ENCODE measurements around the gene ADAMTS15. TPM values are rescaled to one million over a fixed set of nuclear protein-coding genes. Genes with fewer than 3 reads are reported as not detected.

Gene ADAMTS15
- total RNA-seq, 2 experiments from 2014 or later: 0.08 to 0.11 TPM

DNA sequence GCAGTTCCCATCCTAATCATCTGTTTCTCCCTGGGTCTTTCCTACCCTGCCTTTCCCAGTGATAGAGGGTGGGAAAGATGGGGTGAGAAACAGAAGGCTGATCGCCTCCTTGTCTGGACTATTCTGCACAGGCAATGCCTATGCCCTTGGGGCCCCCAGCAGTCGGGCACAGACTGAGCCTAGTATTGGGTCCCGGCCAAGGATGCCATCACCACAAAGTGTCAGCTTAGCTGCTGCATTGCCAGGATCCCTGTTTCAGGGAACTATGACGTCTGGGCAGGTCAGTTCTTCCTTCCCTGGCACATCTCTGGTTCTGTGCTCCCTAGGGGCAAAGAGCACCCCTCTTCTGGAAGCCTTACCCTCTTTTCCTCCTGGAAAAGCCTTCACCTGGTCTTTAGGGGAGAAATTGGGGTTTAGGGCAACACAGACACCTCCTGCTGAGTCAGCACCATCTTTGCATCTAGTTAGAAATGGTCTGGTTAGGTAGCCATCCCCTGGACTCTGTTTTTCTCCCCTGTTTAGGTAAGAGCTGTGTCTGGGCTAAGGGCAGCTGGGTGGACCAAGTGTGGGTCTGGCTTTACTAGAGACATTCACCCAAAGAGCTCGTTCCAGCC, 22.1 kb upstream of the ADAMTS15 start:
- Histone ChIP-seq H3K9me3 (ENCODE audit: control insufficient read depth in 1 of 2, insufficient read depth in 1 of 2, low read length in 2 of 2) (peaks cover 0 to 6% of the 10 kb centered on the region in 2 experiments), H3K4me1 (ENCODE audit: insufficient read depth, low read length) (no peaks in the 10 kb centered on the region), H3K4me3 (ENCODE audit: low read length) (no peak overlapping the region), H3K27me3 (ENCODE audit: control insufficient read depth in 1 of 2, insufficient read depth in 2 of 2, low read length in 2 of 2) (peaks cover 50 to 55% of the 10 kb centered on the region in 2 experiments), H3K27ac (ENCODE audit: low read depth in 1 of 2, low read length in 2 of 2) (no peak overlapping the region), H3K36me3 (ENCODE audit: insufficient read depth, low read length) (no peaks in the 10 kb centered on the region)
- POLR2A ChIA-PET: no interaction called here
- peaks cover 7% of the 10 kb centered on the region for H3K4me1 Mint-ChIP-seq (ENCODE audit: low read depth)
- ATAC-seq (ENCODE audit: poor library complexity) (no peak), DNase-seq (no peak)
- no peaks in the 10 kb centered on the region for H3K36me3 Mint-ChIP-seq (ENCODE audit: low read depth)
- intact Hi-C loops (cut with DNase I, micrococcal nuclease): no loop called here
- CTCF ChIA-PET: no interaction called here
- H3K27ac Mint-ChIP-seq: no peak overlapping the region
- no peak overlapping the region for H3K4me3 Mint-ChIP-seq
- TF ChIP-seq, protein P1, sequence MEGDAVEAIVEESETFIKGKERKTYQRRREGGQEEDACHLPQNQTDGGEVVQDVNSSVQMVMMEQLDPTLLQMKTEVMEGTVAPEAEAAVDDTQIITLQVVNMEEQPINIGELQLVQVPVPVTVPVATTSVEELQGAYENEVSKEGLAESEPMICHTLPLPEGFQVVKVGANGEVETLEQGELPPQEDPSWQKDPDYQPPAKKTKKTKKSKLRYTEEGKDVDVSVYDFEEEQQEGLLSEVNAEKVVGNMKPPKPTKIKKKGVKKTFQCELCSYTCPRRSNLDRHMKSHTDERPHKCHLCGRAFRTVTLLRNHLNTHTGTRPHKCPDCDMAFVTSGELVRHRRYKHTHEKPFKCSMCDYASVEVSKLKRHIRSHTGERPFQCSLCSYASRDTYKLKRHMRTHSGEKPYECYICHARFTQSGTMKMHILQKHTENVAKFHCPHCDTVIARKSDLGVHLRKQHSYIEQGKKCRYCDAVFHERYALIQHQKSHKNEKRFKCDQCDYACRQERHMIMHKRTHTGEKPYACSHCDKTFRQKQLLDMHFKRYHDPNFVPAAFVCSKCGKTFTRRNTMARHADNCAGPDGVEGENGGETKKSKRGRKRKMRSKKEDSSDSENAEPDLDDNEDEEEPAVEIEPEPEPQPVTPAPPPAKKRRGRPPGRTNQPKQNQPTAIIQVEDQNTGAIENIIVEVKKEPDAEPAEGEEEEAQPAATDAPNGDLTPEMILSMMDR (IDR thresholded peaks at IDR 0.05): no peak
- H3K27me3 Mint-ChIP-seq: peaks cover 68% of the 10 kb centered on the region
- no peaks in the 10 kb centered on the region for H3K9me3 Mint-ChIP-seq

DNA sequence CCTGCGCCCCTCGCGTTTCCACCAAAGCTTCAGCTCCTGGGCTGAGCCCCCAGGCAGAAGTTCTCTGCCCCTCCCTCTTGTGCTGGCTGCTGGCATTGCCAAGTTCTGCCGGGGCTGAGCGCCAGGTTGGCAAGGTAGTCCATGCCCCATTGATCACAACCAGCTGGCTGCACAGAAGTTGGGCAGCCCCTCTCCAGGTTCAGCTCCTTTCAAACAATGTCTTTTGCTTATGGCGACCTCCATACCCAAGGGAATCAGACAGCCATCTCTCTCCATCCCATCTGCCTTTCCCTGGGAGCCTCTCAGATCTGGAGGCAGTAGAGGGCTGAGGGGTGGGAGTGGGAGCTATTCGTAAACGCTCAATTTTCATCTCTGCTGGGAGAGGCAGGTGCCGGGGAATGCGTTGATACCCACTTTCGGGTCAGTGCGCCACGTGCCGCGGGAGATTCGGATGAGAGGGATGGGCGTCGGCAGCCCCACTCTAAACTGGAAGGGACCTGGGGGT, 21.6 kb upstream of the ADAMTS15 start:
- H3K9me3 ChIP-seq (ENCODE audit: control insufficient read depth in 1 of 2, insufficient read depth in 1 of 2, low read length in 2 of 2): peaks cover 0 to 6% of the 10 kb centered on the region in 2 experiments
- DNase-seq: no peak
- H3K4me3 ChIP-seq (ENCODE audit: low read length): no peak overlapping the region
- TF ChIP-seq, protein P1 (IDR thresholded peaks at IDR 0.05): no peak
- Mint-ChIP-seq H3K36me3 (ENCODE audit: low read depth) (no peaks in the 10 kb centered on the region), H3K9me3 (no peaks in the 10 kb centered on the region), H3K27ac (no peak overlapping the region), H3K4me3 (peak overlapping the region; percentile 11), H3K4me1 (ENCODE audit: low read depth) (peaks cover 7% of the 10 kb centered on the region), H3K27me3 (peaks cover 69% of the 10 kb centered on the region)
- H3K27ac ChIP-seq (ENCODE audit: low read depth in 1 of 2, low read length in 2 of 2): no peak overlapping the region
- ATAC-seq (ENCODE audit: poor library complexity): no peak
- H3K4me1 ChIP-seq (ENCODE audit: insufficient read depth, low read length): no peaks in the 10 kb centered on the region
- CTCF ChIA-PET: no interaction called here
- H3K27me3 ChIP-seq (ENCODE audit: control insufficient read depth in 1 of 2, insufficient read depth in 2 of 2, low read length in 2 of 2): peaks cover 55% of the 10 kb centered on the region in 2 experiments
- POLR2A ChIA-PET: no interaction called here
- H3K36me3 ChIP-seq (ENCODE audit: insufficient read depth, low read length): no peaks in the 10 kb centered on the region
- intact Hi-C loops (cut with DNase I, micrococcal nuclease): no loop called here

DNA sequence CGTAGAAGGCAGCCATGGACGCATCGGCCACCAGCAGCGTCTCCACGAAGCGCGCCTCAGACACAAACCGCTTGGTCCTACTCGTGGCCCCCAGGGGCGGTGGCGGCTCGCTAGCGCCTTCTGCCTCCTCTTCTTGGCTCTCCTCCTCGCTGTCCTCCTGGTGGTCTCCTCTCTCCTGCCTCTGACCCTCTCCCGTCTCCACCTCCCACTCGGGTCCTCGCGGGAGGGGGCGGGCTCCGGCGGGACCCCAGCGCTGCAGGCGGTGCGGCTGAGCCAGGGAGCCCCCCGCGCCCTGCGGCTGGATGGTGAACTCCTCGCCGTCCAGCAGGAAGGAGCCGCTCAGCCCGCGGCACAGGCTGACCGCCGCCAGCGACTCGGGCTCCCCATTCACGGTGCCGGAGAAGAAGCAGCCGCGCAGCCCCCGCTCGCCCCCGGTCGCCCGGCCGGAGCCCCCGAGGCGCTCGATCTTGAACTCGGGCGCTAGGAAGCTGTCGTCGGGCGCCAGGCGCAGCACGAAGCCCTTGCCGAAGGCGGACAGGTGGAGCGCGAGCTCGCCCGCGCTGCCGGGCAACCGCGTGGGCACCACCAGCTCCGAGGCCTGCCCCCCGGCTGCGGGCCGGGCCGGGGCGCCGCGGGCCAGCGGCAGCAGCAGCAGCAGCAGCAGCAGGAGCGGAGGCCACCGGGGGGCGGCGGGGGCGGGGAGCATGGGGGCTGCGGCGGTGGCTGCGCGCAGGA, 20.7 kb upstream of the ADAMTS15 start:
- H3K27me3 Mint-ChIP-seq: peaks cover 65% of the 10 kb centered on the region

More for the DNA sequence above, 20.7 kb upstream of the ADAMTS15 start:
- no peaks in the 10 kb centered on the region for H3K36me3 ChIP-seq (ENCODE audit: insufficient read depth, low read length)
- intact Hi-C loops (cut with DNase I, micrococcal nuclease): no loop called here
- H3K27me3 ChIP-seq (ENCODE audit: control insufficient read depth in 1 of 2, insufficient read depth in 2 of 2, low read length in 2 of 2): peaks cover 55% of the 10 kb centered on the region in 2 experiments
- peaks cover 0 to 6% of the 10 kb centered on the region in 2 experiments for H3K9me3 ChIP-seq (ENCODE audit: control insufficient read depth in 1 of 2, insufficient read depth in 1 of 2, low read length in 2 of 2)
- no peak overlapping the region for H3K4me3 ChIP-seq (ENCODE audit: low read length)
- TF ChIP-seq, protein P1 (IDR thresholded peaks at IDR 0.05): no peak
- H3K27ac Mint-ChIP-seq: no peak overlapping the region
- DNase-seq (no peak), ATAC-seq (ENCODE audit: poor library complexity) (no peak)
- ChIA-PET POLR2A (no interaction called here), CTCF (no interaction called here)
- peaks cover 7% of the 10 kb centered on the region for H3K4me1 Mint-ChIP-seq (ENCODE audit: low read depth)
- H3K4me1 ChIP-seq (ENCODE audit: insufficient read depth, low read length): no peaks in the 10 kb centered on the region
- H3K4me3 Mint-ChIP-seq: no peak overlapping the region
- H3K36me3 Mint-ChIP-seq (ENCODE audit: low read depth): no peaks in the 10 kb centered on the region
- no peak overlapping the region for H3K27ac ChIP-seq (ENCODE audit: low read depth in 1 of 2, low read length in 2 of 2)
- no peaks in the 10 kb centered on the region for H3K9me3 Mint-ChIP-seq
